Stomach (tissue), 9 donors: ENCODE measurements around the gene ANO1. TPM values are rescaled to one million over a fixed set of nuclear protein-coding genes. Genes with fewer than 3 reads are reported as not detected.

ENCODE experiments used
- DNase-seq, 2 donors: peaks; one replicate each; pipeline versions ENCODE4 v3.0.0 to v3.0.0-alpha.2; 2013 to 2019
- H3K27ac ChIP-seq, 5 donors: fragments of 200-600 bp in 4 of 5; sonication (generic) in 4 of 5; one replicate each; pipeline ENCODE4 v1.5.1; 2013 to 2019; ENCODE audit warnings: mild to moderate bottlenecking in 1 of 5, moderate library complexity in 1 of 5
- H3K27me3 ChIP-seq, 3 donors: fragments of 200-600 bp; sonication (generic); one replicate each; pipeline ENCODE4 v1.5.1; 2017 to 2019; ENCODE audit warnings: mixed run types in 1 of 3
- H3K36me3 ChIP-seq, 4 donors: fragments of 200-600 bp; sonication (generic); 1 replicate in 3 of 4; 2 replicates in 1 of 4; pipeline ENCODE4 v1.5.1; 2016 to 2019
- H3K4me1 ChIP-seq, 4 donors: fragments of 200-600 bp; sonication (generic); one replicate each; pipeline ENCODE4 v1.5.1; 2016 to 2019
- H3K4me3 ChIP-seq, 4 donors: fragments of 200-600 bp; sonication (generic) in 3 of 4; one replicate each; pipeline ENCODE4 v1.5.1; 2016 to 2019; ENCODE audit warnings: mild to moderate bottlenecking in 1 of 4
- H3K9me3 ChIP-seq, 4 donors: fragments of 200-600 bp; sonication (generic); one replicate each; pipeline ENCODE4 v1.5.1; 2016 to 2019
- EP300 ChIP-seq: sonication (generic); formaldehyde crosslinking; IDR thresholded peaks from one replicate; pipeline ENCODE4 v1.6.1; 2017; ENCODE audit warnings: antibody characterized with exemption
- POLR2A ChIP-seq, 4 donors: fragments of 450-650 bp; IDR thresholded peaks; one replicate each; pipeline ENCODE4 v1.6.1; 2016; ENCODE audit warnings: antibody characterized with exemption in 4 of 4, control low read depth in 2 of 4, mild to moderate bottlenecking in 1 of 4, moderate library complexity in 1 of 4
- POLR2AphosphoS5 ChIP-seq, 3 donors: sonication (generic); formaldehyde crosslinking; IDR thresholded peaks; one replicate each; pipeline ENCODE4 v1.6.1; 2016; ENCODE audit warnings: antibody characterized with exemption in 3 of 3
- WGBS, 5 donors: extraction: QIAGEN DNeasy Blood & Tissue Kit in 3 of 5; methylation state at CpG; one replicate each; pipeline versions ENCODE4 v1.1.5 to v1.1.7; 2013 to 2018; 5-methylcytosine and 5-hydroxymethylcytosine counted together
- intact Hi-C: fragments of 100-400 bp; cut with DNase I; formaldehyde crosslinking; loops from one replicate; pipeline ENCODE4 v1.15.1; 2023; ENCODE audit warnings: low total_unique reads
- polyA plus RNA-seq, 3 donors: library from polyadenylated mRNA; stranded (reverse); fragments of 200-250 nt; gene quantifications; one replicate each; pipeline ENCODE4 v1.2.3, GENCODE V29; 2013
- total RNA-seq, 5 donors: library from RNA; depleted of rRNA; stranded (reverse); fragments of >200 nt; gene quantifications; one replicate each; pipeline versions ENCODE4 v1.1.0 to v1.2.3, GENCODE V29; 2014 to 2016
- TF ChIP-seq, protein P1 (sequence below), 7 experiments: fragments of 450-650 bp in 4 of 7; fragments of 200-600 bp in 3 of 7; sonication (generic) in 3 of 7; IDR thresholded peaks; one replicate each; pipeline ENCODE4 v1.5.1; 2016 to 2019; ENCODE audit warnings: antibody characterized with exemption in 7 of 7, control low read depth in 2 of 7, mild to moderate bottlenecking in 1 of 7
- donor health status: healthy with polysubstance abuse.
- donor health status: Bipolar disorder and iron deficiency.
- donor health status: healthy.

ANO1 gene
- total and polyA plus RNA-seq, 8 donors = 1.8 to 69.6 (median 12.9) TPM

DNA sequence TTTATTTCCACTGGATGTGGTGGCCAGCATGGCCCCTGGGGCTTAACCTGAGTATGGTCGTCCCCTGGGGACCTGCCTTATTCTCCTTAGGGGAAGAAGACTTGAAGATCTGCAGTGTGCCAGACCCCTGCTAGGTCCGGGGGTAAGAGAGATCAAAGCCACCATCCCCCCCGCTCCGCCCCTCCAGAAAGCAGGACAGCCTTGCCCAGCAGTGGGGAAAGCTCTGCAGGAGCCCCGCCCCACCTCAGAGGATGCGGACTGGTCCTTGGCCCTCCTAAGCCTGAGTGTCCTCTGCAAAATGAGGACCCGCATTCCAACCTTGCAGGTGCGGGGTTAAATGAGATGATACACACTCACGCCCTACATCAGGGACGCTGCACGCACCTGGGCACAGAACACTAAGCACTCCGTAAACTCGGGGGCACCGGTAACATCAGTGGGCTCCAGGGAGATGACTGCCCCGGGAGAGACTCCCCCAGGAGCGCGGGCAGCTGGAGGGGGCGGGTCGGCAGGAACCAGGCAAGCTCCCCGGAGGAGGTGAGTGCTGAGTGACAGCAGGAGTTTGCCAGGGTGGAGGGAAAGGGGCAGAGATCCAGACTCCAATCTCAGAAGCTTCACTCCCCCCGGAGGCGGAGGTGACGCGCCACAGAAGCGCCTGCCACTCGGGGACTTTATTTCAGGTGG is 564 bp upstream of the ANO1 start:
- Histone ChIP-seq H3K9me3 (no peaks in the 10 kb centered on the region), H3K27ac (peak overlapping the region in 1 of 5 donors; percentile 71), H3K4me1 (peaks cover 0 to 15% (median 11%) of the 10 kb centered on the region in 4 donors), H3K4me3 (peak overlapping the region in 3 of 4 donors; percentile 22 to 44 (median 37)), H3K27me3 (peaks cover 0 to 82% (median 21%) of the 10 kb centered on the region in 3 donors), H3K36me3 (no peaks in the 10 kb centered on the region)
- DNase-seq = peak in 1 of 2 donors; percentile 40
- intact Hi-C loops = no loop called here
- WGBS, 5 donors = 23 to 38% (median 27%) methylated on average over 24 to 26 of the region's 26 CpGs
- TF ChIP-seq, protein P1, sequence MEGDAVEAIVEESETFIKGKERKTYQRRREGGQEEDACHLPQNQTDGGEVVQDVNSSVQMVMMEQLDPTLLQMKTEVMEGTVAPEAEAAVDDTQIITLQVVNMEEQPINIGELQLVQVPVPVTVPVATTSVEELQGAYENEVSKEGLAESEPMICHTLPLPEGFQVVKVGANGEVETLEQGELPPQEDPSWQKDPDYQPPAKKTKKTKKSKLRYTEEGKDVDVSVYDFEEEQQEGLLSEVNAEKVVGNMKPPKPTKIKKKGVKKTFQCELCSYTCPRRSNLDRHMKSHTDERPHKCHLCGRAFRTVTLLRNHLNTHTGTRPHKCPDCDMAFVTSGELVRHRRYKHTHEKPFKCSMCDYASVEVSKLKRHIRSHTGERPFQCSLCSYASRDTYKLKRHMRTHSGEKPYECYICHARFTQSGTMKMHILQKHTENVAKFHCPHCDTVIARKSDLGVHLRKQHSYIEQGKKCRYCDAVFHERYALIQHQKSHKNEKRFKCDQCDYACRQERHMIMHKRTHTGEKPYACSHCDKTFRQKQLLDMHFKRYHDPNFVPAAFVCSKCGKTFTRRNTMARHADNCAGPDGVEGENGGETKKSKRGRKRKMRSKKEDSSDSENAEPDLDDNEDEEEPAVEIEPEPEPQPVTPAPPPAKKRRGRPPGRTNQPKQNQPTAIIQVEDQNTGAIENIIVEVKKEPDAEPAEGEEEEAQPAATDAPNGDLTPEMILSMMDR (IDR thresholded peaks at IDR 0.05) = no peak
- no peak for TF ChIP-seq POLR2AphosphoS5 (IDR thresholded peaks at IDR 0.05)
- TF ChIP-seq EP300 = no peak
- no peak for TF ChIP-seq POLR2A (IDR thresholded peaks at IDR 0.05)

DNA sequence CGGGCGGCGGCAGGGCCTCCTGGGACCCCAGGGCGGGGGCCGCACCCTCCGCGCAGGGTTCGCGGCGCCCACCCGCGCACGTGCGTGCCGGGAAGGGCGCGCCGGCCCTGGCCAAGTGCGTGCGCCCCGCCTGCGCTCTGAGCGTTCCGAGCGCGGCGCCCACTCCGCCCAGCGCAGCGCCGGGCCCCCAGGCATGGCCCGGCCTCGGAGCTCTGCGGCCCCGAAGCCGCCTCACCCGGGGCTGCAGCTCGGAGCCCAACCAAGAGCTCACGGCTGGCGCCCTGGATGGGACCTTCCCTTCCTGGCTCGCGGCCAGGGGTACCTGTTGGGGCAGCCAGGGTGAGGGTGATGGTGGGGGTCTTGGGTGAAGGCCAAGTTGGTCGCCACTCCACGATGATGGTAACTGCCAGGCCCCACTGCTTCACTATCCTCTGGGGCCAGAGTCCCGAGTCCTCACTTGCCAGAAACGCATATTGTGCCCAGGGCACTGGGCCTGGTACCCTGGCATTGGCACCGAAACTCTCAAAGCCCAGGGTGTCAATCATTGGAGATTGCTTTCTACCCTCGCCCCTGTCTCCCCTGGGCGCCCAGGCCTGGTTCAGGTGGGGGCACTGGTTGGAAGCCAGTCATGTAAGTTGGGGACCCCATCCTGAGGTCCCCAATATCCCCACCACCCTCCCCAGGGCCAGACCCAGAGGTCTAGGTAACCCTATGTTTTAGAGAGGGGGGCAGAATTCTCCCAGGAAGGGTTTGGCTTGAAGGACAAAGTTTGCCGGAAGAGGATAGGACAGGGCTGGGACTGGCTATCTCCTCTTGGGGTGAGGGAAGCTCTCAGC is 882 bp downstream of the ANO1 start:
- no peaks in the 10 kb centered on the region for H3K36me3 ChIP-seq
- intact Hi-C loops = no loop called here
- H3K27ac ChIP-seq = peak overlapping the region in 3 of 5 donors; percentile 19 to 71 (median 41)
- H3K4me3 ChIP-seq = peak overlapping the region; percentile 31 to 44 (median 36)
- peaks cover 0 to 76% (median 17%) of the 10 kb centered on the region in 3 donors for H3K27me3 ChIP-seq
- H3K9me3 ChIP-seq = no peaks in the 10 kb centered on the region
- DNase-seq = peak in 1 of 2 donors; percentile 46
- 14 to 70% (median 28%) methylated on average over 8 to 50 of the region's 50 CpGs for WGBS, 5 donors
- TF ChIP-seq POLR2A (IDR thresholded peaks at IDR 0.05) (no peak), POLR2AphosphoS5 (IDR thresholded peaks at IDR 0.05) (no peak), EP300 (no peak)
- TF ChIP-seq, protein P1 (IDR thresholded peaks at IDR 0.05) = no peak
- H3K4me1 ChIP-seq = peaks cover 0 to 15% (median 11%) of the 10 kb centered on the region in 4 donors

DNA sequence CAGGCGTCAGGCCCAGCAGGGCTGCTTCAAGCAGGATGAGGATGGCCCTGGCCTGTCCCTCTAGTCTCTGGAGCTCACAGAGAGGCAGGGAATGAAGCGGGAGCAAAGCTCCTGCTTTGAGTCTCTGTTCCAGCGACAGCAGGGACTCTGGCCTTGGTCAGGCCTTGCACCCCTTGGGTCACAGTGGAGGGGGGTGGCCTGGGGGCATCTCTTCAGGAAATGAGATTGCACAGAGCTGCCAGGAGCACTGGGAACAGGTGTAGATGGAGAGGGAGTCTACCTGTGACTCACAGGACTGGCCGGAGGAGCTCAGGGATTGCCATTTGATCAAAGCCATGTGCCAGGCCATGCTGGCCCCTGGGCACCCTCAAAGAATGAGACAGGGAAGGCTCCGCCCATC is 1.6 kb downstream of the ANO1 start:
- Histone ChIP-seq H3K36me3 (no peaks in the 10 kb centered on the region), H3K27me3 (peaks cover 0 to 76% (median 17%) of the 10 kb centered on the region in 3 donors), H3K9me3 (no peaks in the 10 kb centered on the region), H3K27ac (peak overlapping the region in 1 of 5 donors; percentile 71), H3K4me1 (peaks cover 0 to 15% (median 11%) of the 10 kb centered on the region in 4 donors), H3K4me3 (peak overlapping the region in 2 of 4 donors; percentile 37 to 44)
- intact Hi-C loops = no loop called here
- TF ChIP-seq POLR2AphosphoS5 (IDR thresholded peaks at IDR 0.05) (no peak), EP300 (no peak), POLR2A (IDR thresholded peaks at IDR 0.05) (no peak)
- TF ChIP-seq, protein P1 (IDR thresholded peaks at IDR 0.05) = no peak
- no peak for DNase-seq
- 78 to 88% (median 81%) methylated on average over 5 of the region's 5 CpGs for WGBS, 5 donors

GRCh38 chr11:70080763-70081162 is 2.6 kb downstream of the ANO1 start:
- Histone ChIP-seq H3K36me3 (no peaks in the 10 kb centered on the region), H3K4me3 (no peak overlapping the region), H3K27ac (peak overlapping the region in 2 of 5 donors; percentile 34 to 71), H3K27me3 (peaks cover 0 to 81% (median 17%) of the 10 kb centered on the region in 3 donors), H3K4me1 (peaks cover 0 to 15% (median 11%) of the 10 kb centered on the region in 4 donors), H3K9me3 (no peaks in the 10 kb centered on the region)
- WGBS, 5 donors = 54 to 79% (median 69%) methylated on average over 9 to 10 of the region's 10 CpGs
- TF ChIP-seq, protein P1 (IDR thresholded peaks at IDR 0.05) = no peak
- TF ChIP-seq POLR2AphosphoS5 (IDR thresholded peaks at IDR 0.05) (peak in 2 of 3 donors; percentile 45 to 76), POLR2A (IDR thresholded peaks at IDR 0.05) (no peak), EP300 (no peak)
- intact Hi-C loops = no loop called here
- peak; percentile 65 to 80 for DNase-seq
